HEK293 (cell line): ENCODE data around the gene POC1B.

Experiments used
- BCL11A ChIP-seq: fragments of 450-650 bp; formaldehyde crosslinking; IDR thresholded peaks from 2 replicates; pipeline ENCODE4 v1.5.1; 2016; ENCODE audit warnings: low read depth, missing biosample characterization, missing genetic modification characterization
- GLIS1 ChIP-seq: fragments of 450-650 bp; formaldehyde crosslinking; IDR thresholded peaks from 2 replicates; pipeline ENCODE4 v1.5.1; 2016; ENCODE audit warnings: missing biosample characterization, missing genetic modification characterization
- HIC1 ChIP-seq: fragments of 450-650 bp; formaldehyde crosslinking; IDR thresholded peaks from 2 replicates; pipeline ENCODE4 v1.5.1; 2016; ENCODE audit warnings: missing biosample characterization, missing genetic modification characterization
- KLF10 ChIP-seq: fragments of 450-650 bp; IDR thresholded peaks from 2 replicates; pipeline ENCODE4 v1.5.1; 2018; ENCODE audit warnings: missing biosample characterization, mild to moderate bottlenecking, missing genetic modification characterization
- PRDM10 ChIP-seq: fragments of 450-650 bp; formaldehyde crosslinking; IDR thresholded peaks from 2 replicates; pipeline ENCODE4 v1.5.1; 2016; ENCODE audit warnings: missing biosample characterization, missing genetic modification characterization
- SP3 ChIP-seq: fragments of 450-650 bp; formaldehyde crosslinking; IDR thresholded peaks from 2 replicates; pipeline ENCODE4 v1.5.1; 2016; ENCODE audit warnings: missing biosample characterization, missing genetic modification characterization
- ZBTB11 ChIP-seq: fragments of 450-650 bp; formaldehyde crosslinking; conservative IDR thresholded peaks from 2 replicates; pipeline ENCODE4 v1.5.1; 2016; ENCODE audit warnings: low read depth, missing biosample characterization, missing genetic modification characterization
- ZBTB8A ChIP-seq: fragments of 450-650 bp; formaldehyde crosslinking; IDR thresholded peaks from 2 replicates; pipeline ENCODE4 v1.5.1; 2016; ENCODE audit warnings: missing biosample characterization, missing genetic modification characterization
- ZFP69B ChIP-seq: fragments of 450-650 bp; formaldehyde crosslinking; IDR thresholded peaks from 2 replicates; pipeline ENCODE4 v1.5.1; 2016; ENCODE audit warnings: missing biosample characterization, missing genetic modification characterization
- ZNF121 ChIP-seq: fragments of 450-650 bp; formaldehyde crosslinking; IDR thresholded peaks from 2 replicates; pipeline ENCODE4 v1.5.1; 2016; ENCODE audit warnings: missing biosample characterization, missing genetic modification characterization
- ZNF157 ChIP-seq: fragments of 450-650 bp; formaldehyde crosslinking; IDR thresholded peaks from 2 replicates; pipeline ENCODE4 v1.5.1; 2016; ENCODE audit warnings: missing biosample characterization, missing genetic modification characterization
- ZNF18 ChIP-seq: fragments of 450-650 bp; formaldehyde crosslinking; IDR thresholded peaks from 2 replicates; pipeline ENCODE4 v1.5.1; 2016; ENCODE audit warnings: missing biosample characterization, missing genetic modification characterization
- ZNF2 ChIP-seq: fragments of 450-650 bp; formaldehyde crosslinking; IDR thresholded peaks from 2 replicates; pipeline ENCODE4 v1.5.1; 2016; ENCODE audit warnings: missing biosample characterization, missing genetic modification characterization
- ZNF211 ChIP-seq: fragments of 450-650 bp; formaldehyde crosslinking; IDR thresholded peaks from 2 replicates; pipeline ENCODE4 v1.5.1; 2016; ENCODE audit warnings: low read depth, missing biosample characterization, missing genetic modification characterization
- ZNF223 ChIP-seq: fragments of 450-650 bp; formaldehyde crosslinking; IDR thresholded peaks from 2 replicates; pipeline ENCODE4 v1.5.1; 2016; ENCODE audit warnings: missing biosample characterization, missing genetic modification characterization
- ZNF24 ChIP-seq: fragments of 450-650 bp; formaldehyde crosslinking; IDR thresholded peaks from 2 replicates; pipeline ENCODE4 v1.5.1; 2016; ENCODE audit warnings: missing biosample characterization, missing genetic modification characterization
- ZNF324 ChIP-seq: fragments of 450-650 bp; formaldehyde crosslinking; IDR thresholded peaks from 2 replicates; pipeline ENCODE4 v1.5.1; 2016; ENCODE audit warnings: missing biosample characterization, missing genetic modification characterization
- ZNF335 ChIP-seq: fragments of 450-650 bp; formaldehyde crosslinking; conservative IDR thresholded peaks from 2 replicates; pipeline ENCODE4 v1.5.1; 2016; ENCODE audit warnings: missing biosample characterization, missing genetic modification characterization
- ZNF433 ChIP-seq: fragments of 450-650 bp; formaldehyde crosslinking; IDR thresholded peaks from 2 replicates; pipeline ENCODE4 v1.5.1; 2016; ENCODE audit warnings: missing biosample characterization, missing genetic modification characterization, low read depth
- ZNF48 ChIP-seq: fragments of 450-650 bp; formaldehyde crosslinking; IDR thresholded peaks from 2 replicates; pipeline ENCODE4 v1.5.1; 2016; ENCODE audit warnings: missing biosample characterization, missing genetic modification characterization
- ZNF530 ChIP-seq: fragments of 450-650 bp; formaldehyde crosslinking; IDR thresholded peaks from 2 replicates; pipeline ENCODE4 v1.5.1; 2016; ENCODE audit warnings: low read depth, missing biosample characterization, missing genetic modification characterization
- ZNF544 ChIP-seq: fragments of 450-650 bp; formaldehyde crosslinking; IDR thresholded peaks from 2 replicates; pipeline ENCODE4 v1.5.0; 2017; ENCODE audit warnings: missing biosample characterization, missing genetic modification characterization
- ZNF549 ChIP-seq: fragments of 450-650 bp; IDR thresholded peaks from 2 replicates; pipeline ENCODE4 v1.5.1; 2018; ENCODE audit warnings: missing biosample characterization, missing genetic modification characterization, mild to moderate bottlenecking, inconsistent platforms, moderate library complexity
- ZNF704 ChIP-seq: fragments of 450-650 bp; formaldehyde crosslinking; IDR thresholded peaks from 2 replicates; pipeline ENCODE4 v1.5.1; 2016; ENCODE audit warnings: missing biosample characterization, missing genetic modification characterization
- ZNF747 ChIP-seq: fragments of 450-650 bp; formaldehyde crosslinking; IDR thresholded peaks from 2 replicates; pipeline ENCODE4 v1.5.1; 2016; ENCODE audit warnings: missing biosample characterization, missing genetic modification characterization
- ZSCAN16 ChIP-seq: fragments of 450-650 bp; formaldehyde crosslinking; IDR thresholded peaks from 2 replicates; pipeline ENCODE4 v1.5.1; 2016; ENCODE audit warnings: missing biosample characterization, missing genetic modification characterization

The POC1B gene

GRCh38 chr12:89525824-89526770 lies at the start of gene POC1B (continued):
- peak; percentile 99 for TF ChIP-seq ZBTB11 (tag by site-specific recombination)
- peak; percentile 78; the same call in 1 of the 2 replicates for TF ChIP-seq ZFP69B (tag by site-specific recombination)
- TF ChIP-seq ZNF223 (tag by site-specific recombination), result no peak
- TF ChIP-seq ZNF335 (tag by site-specific recombination), result peak; percentile 71; the same call in 1 of the 2 replicates
- TF ChIP-seq ZNF2 (tag by site-specific recombination), result peak; percentile 70
- peak; percentile 98 for TF ChIP-seq ZNF324 (tag by site-specific recombination)
- no peak for TF ChIP-seq ZNF433 (tag by site-specific recombination)
- no peak for TF ChIP-seq ZNF704
- no peak for TF ChIP-seq ZNF121 (tag by site-specific recombination)
- no peak for TF ChIP-seq ZSCAN16
- TF ChIP-seq ZNF211 (tag by site-specific recombination), result no peak
- TF ChIP-seq ZNF48 (tag by site-specific recombination), result no peak
- no peak for TF ChIP-seq HIC1 (tag by site-specific recombination)
- peak; percentile 90 for TF ChIP-seq GLIS1 (tag by site-specific recombination)
- peak; percentile 78 for TF ChIP-seq ZBTB8A (tag by site-specific recombination)
- peak; percentile 75 for TF ChIP-seq SP3 (tag by site-specific recombination)
- TF ChIP-seq ZNF24, result peak; percentile 98
- TF ChIP-seq ZNF544 (tag by site-specific recombination), result no peak
- TF ChIP-seq KLF10 (tag by site-specific recombination), result peak; percentile 60
- no peak for TF ChIP-seq ZNF530 (tag by site-specific recombination)
- peak; percentile 66; the same call in 1 of the 2 replicates for TF ChIP-seq ZNF18
- peak; percentile 91 for TF ChIP-seq PRDM10 (tag by site-specific recombination)
- TF ChIP-seq ZNF747, result no peak
- TF ChIP-seq ZNF549, result no peak
- no peak for TF ChIP-seq ZNF157 (tag by site-specific recombination)
- no peak for TF ChIP-seq BCL11A (tag by site-specific recombination)
